Measurements from ENCODE around the gene CCDC9. TPM values are rescaled to one million over a fixed set of nuclear protein-coding genes. Genes with fewer than 3 reads are reported as not detected.

The CCDC9 gene
- total RNA-seq, 1 donor from 2014 or later, result 47.1 TPM

DNA sequence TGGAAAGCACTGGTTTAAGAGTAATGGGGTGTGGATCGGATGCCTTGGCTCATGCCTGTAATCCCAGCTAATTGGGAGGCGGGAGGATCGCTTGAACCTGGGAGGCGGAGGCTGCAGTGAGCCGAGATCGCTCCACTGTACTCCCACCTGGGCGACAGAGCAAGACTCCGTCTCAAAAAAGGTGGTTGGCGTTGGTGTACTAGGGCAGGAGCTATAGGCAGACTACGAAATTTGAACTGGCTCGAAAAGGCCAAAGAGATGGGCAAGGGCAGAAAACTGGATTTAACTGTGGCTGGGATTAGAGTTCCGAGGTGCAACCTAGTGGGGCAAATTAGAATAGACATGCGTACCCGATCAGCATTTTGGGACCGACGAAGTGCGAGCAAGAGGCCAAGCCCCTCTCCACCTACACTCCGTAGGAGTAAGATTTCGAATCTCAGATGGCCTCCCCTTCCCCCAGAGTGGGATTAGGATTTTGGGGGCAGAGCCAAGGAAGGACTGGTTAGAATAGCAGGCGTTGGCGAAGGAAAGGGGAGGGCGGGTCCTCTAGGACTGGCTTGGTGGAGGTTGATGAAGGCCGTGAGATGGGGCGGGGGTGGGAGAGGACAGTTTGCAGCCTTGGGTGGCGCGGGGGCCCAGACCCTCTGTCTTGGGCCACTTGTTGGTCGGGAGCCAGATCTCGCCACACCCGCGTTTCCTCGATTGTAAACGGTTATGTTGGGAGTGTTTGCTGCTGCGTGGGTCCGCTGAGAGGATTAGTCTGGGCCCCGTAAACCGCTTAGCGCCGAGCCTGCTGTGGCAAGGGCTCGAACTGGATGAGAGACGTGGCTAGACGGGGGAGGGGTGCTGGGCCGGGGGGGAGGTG lies 16.4 kb downstream of the CCDC9 start:
- ChIA-PET CTCF (no interaction called here), POLR2A (interaction anchor here (0.6 to 4.4 kb wide), 5 partner anchors 16 to 160 kb away, joined by 3 to 144 read pairs (median 4); partner anchors contain the start of genes CCDC9 and ZC3H4)
- Mint-ChIP-seq H3K9me3 (no peaks in the 10 kb centered on the region), H3K27me3 (no peaks in the 10 kb centered on the region), H3K4me1 (peaks cover 24% of the 10 kb centered on the region), H3K4me3 (peak overlapping the region; percentile 81), H3K36me3 (ENCODE audit: low read depth) (peaks cover 33% of the 10 kb centered on the region), H3K27ac (peak overlapping the region; percentile 68)
- DNase-seq (no peak), ATAC-seq (ENCODE audit: low read depth) (no peak)
- TF ChIP-seq, protein P1, sequence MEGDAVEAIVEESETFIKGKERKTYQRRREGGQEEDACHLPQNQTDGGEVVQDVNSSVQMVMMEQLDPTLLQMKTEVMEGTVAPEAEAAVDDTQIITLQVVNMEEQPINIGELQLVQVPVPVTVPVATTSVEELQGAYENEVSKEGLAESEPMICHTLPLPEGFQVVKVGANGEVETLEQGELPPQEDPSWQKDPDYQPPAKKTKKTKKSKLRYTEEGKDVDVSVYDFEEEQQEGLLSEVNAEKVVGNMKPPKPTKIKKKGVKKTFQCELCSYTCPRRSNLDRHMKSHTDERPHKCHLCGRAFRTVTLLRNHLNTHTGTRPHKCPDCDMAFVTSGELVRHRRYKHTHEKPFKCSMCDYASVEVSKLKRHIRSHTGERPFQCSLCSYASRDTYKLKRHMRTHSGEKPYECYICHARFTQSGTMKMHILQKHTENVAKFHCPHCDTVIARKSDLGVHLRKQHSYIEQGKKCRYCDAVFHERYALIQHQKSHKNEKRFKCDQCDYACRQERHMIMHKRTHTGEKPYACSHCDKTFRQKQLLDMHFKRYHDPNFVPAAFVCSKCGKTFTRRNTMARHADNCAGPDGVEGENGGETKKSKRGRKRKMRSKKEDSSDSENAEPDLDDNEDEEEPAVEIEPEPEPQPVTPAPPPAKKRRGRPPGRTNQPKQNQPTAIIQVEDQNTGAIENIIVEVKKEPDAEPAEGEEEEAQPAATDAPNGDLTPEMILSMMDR (IDR thresholded peaks at IDR 0.05), result no peak
- intact Hi-C loops (cut with micrococcal nuclease), result loop anchor here (5.0 kb wide), 1 partner anchor 245 kb away; the partner anchor contains the start of gene NAPA

DNA sequence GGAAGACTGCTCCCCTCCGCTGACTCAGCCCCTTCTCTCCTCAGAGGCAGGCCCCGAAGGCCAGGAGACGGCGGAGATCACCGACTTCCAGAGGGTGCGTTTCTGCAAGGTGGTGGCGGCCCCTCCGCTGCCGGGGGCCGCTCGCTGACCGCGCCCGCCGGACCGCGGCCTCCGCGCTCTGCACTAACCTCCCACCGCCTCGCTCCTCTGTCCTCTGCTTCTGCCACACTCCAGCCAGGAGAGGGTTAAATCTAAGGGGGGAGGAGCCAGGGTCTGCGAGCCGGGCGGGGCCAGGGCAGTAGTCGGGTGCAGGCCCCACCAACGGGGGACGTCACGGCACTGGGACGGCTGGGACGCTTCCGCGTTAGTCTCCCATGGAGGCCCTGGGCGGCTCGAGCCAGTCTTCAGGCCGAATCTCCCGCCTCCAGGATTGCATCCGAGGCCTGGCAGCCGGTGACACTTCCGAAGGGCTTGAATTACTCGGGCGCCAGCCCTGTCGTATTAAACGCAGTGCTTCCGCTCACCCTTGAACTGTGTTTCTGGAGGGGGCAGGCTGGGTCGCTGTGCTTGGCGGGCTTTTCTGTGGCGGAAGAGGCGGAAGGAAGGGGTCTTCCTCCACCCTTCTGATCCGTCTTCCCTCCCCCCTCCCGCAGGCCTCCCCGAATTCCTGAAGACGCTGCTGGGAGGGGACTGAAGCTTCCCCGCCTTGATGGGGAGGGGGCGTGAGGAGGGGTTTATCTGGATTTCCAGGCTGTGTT lies 17.2 kb downstream of the CCDC9 start:
- TF ChIP-seq, protein P1 (IDR thresholded peaks at IDR 0.05), result no peak
- H3K9me3 Mint-ChIP-seq, result no peaks in the 10 kb centered on the region
- intact Hi-C loops (cut with micrococcal nuclease), result loop anchor here (1.0 to 5.0 kb wide), 7 partner anchors 15 to 673 kb away; partner anchors contain the start of genes NAPA and ZC3H4
- DNase-seq (peak; percentile 83), ATAC-seq (ENCODE audit: low read depth) (peak; percentile 54)
- CTCF ChIA-PET, result interaction anchor here (1.1 to 2.9 kb wide), 4 partner anchors 11 to 142 kb away, joined by 6 to 12 read pairs (median 9); partner anchors contain the start of genes DHX34 and SAE1
- peaks cover 25% of the 10 kb centered on the region for H3K36me3 Mint-ChIP-seq (ENCODE audit: low read depth)
- H3K27me3 Mint-ChIP-seq, result no peaks in the 10 kb centered on the region
- peak overlapping the region; percentile 97 for H3K27ac Mint-ChIP-seq
- H3K4me3 Mint-ChIP-seq, result peak overlapping the region; percentile 96
- peaks cover 27% of the 10 kb centered on the region for H3K4me1 Mint-ChIP-seq
- POLR2A ChIA-PET, result interaction anchor here (0.6 to 4.4 kb wide), 27 partner anchors 11 to 1387 kb away, joined by 3 to 144 read pairs (median 5); partner anchors contain the start of genes CCDC9, DHX34, IRF2BP1 and SAE1

DNA sequence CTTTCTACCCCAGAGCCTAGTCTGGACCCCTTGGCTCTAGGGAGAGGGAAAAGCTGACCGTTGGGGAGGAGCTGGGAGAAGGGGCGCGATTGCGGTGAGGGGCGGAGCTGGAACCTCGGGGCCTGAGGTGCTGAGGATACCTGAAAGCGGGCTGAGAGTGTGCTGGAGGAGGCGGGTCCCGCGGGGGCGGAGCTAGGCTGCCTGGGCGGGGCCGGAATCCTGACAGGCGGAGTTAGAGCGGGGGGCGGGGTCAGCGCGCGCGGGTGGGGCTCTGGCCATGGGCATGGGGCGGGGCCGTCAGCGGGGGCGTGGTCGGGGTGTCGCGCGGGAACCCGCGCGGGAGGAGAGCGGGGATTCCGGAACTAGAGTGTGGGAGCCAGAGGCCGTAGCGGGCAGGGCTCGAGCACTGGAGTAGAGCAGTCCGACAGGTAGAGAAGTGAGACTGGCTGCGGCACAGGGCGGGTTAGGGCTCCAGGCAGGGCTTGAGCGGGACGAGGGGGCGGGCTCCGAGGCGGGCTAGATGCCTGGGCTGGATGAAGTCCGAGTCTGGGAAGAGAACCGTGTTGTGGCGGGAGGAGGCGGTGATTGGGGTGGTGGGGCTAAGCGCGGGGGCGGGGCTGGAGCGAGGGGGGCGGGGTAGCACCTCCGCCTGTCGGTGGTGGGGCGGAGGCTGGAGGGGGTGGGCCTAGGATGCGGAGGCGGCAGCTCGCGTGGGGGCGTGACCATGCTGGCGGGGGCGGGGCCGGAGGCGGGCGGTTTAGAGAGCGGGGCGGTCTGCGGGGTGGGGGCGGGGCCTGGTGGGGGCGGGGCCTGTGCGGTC lies 18.0 kb downstream of the CCDC9 start, which contains the start of gene INAFM1:
Gene INAFM1 (plus strand): TSS at position 815 of the 820 bp plus-strand sequence. CDS start 35 bp downstream, outside the sequence.
- ChIA-PET CTCF (interaction anchor here (0.9 to 2.9 kb wide), 9 partner anchors 11 to 143 kb away, joined by 3 to 12 read pairs (median 4); partner anchors contain the start of genes CCDC9, DHX34 and SAE1), POLR2A (interaction anchor here (0.5 to 4.4 kb wide), 33 partner anchors 11 to 1388 kb away, joined by 3 to 144 read pairs (median 5); partner anchors contain the start of genes CCDC9, DHX34, IRF2BP1 and KPTN)
- peak within 1 kb of the TSS; percentile 97 for H3K27ac Mint-ChIP-seq
- intact Hi-C loops (cut with micrococcal nuclease), result loop anchor here (1.0 to 5.0 kb wide), 7 partner anchors 14 to 674 kb away; partner anchors contain the start of genes NAPA and ZC3H4
- H3K4me3 Mint-ChIP-seq, result peak within 1 kb of the TSS; percentile 96
- H3K27me3 Mint-ChIP-seq, result no peaks in the 10 kb centered on the region
- TF ChIP-seq, protein P1 (IDR thresholded peaks at IDR 0.05), result no peak
- ATAC-seq (ENCODE audit: low read depth) (peak; percentile 76), DNase-seq (peak; percentile 100)
- no peaks in the 10 kb centered on the region for H3K9me3 Mint-ChIP-seq
- H3K36me3 Mint-ChIP-seq (ENCODE audit: low read depth), result peaks cover 22% of the 10 kb centered on the region
- H3K4me1 Mint-ChIP-seq, result peaks cover 27% of the 10 kb centered on the region

DNA sequence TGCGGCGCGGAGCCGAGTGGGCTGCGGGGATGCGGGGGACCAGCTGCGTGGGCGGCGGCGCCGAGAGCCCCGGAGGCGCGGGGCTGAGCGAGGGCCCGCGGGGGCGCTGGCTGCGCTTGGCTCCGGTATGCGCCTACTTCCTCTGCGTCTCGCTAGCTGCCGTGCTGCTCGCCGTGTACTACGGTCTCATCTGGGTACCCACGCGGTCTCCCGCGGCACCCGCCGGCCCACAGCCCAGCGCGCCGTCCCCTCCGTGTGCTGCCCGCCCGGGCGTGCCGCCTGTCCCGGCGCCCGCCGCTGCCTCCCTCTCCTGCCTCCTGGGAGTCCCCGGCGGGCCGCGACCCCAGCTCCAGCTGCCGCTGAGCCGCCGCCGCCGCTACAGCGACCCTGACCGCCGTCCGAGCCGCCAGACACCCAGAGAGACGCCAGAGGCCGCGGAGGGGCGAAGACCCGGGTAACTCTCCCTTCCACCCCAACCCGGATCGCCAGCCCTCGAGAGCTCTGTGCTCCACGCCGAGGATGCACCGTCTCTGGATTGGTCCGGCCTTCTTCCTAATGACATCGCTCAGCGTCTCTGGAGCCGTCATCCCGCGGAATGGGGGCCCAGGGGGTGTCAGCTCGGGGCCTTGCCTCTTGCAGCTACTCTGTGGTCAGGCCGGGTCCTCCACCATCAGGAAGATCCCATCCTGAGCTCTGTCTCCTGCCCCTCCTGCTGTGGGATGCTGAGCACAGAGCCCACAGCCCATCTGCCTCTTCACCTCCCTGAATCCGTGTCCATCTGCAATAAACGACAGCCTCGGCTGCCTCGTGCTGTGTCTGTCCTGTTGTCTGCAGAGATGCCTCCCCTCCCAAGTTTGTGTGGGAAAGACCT lies 18.8 kb downstream of the CCDC9 start:
- peak; percentile 23 for ATAC-seq (ENCODE audit: low read depth)
- intact Hi-C loops (cut with micrococcal nuclease), result loop anchor here (1.0 to 5.0 kb wide), 7 partner anchors 13 to 675 kb away; partner anchors contain the start of genes NAPA and ZC3H4
- Mint-ChIP-seq H3K27me3 (no peaks in the 10 kb centered on the region), H3K4me1 (peaks cover 28% of the 10 kb centered on the region), H3K4me3 (peak overlapping the region; percentile 76), H3K9me3 (no peaks in the 10 kb centered on the region), H3K27ac (peak overlapping the region; percentile 63), H3K36me3 (ENCODE audit: low read depth) (peaks cover 16% of the 10 kb centered on the region)
- no peak for DNase-seq
- ChIA-PET CTCF (interaction anchor here (0.9 to 2.9 kb wide), 9 partner anchors 10 to 144 kb away, joined by 3 to 12 read pairs (median 3); partner anchors contain the start of genes CCDC9, DHX34 and SAE1), POLR2A (interaction anchor here (0.5 to 4.4 kb wide), 21 partner anchors 10 to 656 kb away, joined by 3 to 144 read pairs (median 8); partner anchors contain the start of genes CCDC9, DHX34, KPTN and SAE1)
- TF ChIP-seq, protein P1 (IDR thresholded peaks at IDR 0.05), result no peak

Data from activated B cell treated with CpG ODN at 0.5 μM for 24 hours (primary cell).